Measurements from ENCODE around the gene MED12.

Gene MED12

DNA sequence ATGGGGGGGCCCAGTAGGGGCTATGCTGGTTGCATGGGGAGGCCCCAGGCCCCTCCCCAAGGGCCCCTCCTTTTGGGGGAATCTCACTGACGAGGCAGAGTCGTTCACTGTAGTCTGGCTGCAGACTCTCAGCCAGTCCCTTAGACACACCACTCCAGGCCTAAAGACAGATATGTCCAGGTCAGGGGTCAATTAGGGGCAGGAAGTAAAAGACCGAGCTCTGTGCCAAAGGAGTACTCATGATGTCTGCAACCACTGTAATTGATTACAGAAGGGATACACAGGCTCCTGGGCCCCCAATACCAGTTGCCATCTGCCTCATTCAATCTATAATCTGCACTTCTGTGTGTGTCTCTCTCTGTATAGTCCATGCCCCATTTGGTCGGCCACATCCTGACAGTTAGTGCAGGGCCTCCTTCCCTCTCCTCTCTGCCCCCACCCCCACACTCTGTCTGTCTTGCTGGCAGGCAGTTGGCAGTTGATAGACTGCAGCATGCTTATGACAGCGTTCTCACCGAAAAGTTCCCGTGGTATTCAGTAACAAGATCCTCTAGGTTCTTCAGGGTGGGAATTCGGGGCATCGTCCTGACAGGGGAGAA is 10.5 kb upstream of the MED12 start:
- DNase-seq, result no peak

GRCh38 chrX:71109051-71109450 is 9.3 kb upstream of the MED12 start:
- no peak for DNase-seq

DNA sequence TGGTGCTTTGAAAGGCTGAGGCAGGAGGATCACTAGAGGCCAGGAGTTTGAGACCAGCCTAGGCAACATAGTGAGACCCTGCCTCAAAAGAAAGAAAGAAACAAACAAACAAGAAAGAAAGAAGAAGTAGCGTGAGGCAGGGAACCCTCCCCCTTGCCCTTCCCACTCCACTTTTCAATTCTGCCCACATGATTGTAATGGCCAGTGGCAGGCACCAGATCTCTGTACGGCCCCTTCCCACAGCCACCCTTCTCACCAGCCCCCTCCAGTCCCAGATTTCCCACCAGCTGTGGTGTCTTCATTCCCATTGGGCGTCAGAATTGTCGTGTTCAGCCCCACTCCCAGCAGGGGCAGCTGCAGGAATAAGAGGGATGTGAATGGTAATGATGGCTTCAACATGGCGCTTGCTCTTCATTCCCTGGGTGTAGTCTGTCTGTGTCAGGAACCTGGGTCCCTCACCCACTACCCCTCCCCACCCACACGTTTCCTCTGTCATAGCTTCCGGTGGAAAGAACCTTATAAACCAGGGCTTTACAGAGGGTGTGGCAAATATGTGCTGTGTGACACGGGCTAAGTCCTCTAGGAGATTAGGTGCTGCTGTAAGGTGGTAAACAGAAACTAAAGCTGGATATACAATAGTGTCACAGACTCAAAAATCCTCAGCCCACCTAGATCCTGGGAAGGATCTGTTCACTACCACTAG is 7.1 kb upstream of the MED12 start, which contains the start of gene IL2RG:
Gene IL2RG, minus strand, starts transcription at position 437 of the 703 bp plus-strand sequence. Its CDS starts 38 bp downstream, at position 399.
- DNase-seq, result no peak

DNA sequence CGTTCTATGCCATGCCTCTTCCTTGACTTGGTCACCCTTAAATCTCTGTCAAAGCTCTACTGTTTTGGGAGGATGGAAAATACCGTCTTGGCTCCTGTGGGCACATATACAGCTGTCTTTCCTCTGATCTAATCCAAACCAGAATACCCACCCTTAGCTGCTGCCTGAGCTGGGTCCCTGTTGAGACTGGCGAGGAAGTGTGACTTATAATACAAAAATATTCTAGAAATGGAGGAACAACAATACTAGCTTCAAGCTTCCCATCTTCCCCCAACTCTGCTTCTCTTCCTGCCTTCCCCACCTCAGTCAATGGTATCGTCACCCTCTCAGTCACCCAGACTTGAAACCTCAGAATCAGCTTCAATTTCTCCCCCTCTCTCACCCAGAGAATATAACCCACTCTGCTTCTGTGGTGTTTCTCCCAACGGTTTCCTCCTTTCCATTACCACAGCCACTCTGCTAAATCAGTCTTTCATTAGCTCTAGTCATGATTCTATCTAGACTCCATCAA is 6.4 kb upstream of the MED12 start:
- DNase-seq, result no peak

- DNase-seq, result no peak
These were observed 1.0 kb upstream of the MED12 start for GRCh38 chrX:71117358-71117757.

- no peak for DNase-seq
These were observed 664 bp downstream of the MED12 start for GRCh38 chrX:71118985-71119535.

GRCh38 chrX:71128166-71128833 is 9.9 kb downstream of the MED12 start:
- no peak for DNase-seq

GRCh38 chrX:71128915-71129765 is 10.7 kb downstream of the MED12 start:
- no peak for DNase-seq

DNA sequence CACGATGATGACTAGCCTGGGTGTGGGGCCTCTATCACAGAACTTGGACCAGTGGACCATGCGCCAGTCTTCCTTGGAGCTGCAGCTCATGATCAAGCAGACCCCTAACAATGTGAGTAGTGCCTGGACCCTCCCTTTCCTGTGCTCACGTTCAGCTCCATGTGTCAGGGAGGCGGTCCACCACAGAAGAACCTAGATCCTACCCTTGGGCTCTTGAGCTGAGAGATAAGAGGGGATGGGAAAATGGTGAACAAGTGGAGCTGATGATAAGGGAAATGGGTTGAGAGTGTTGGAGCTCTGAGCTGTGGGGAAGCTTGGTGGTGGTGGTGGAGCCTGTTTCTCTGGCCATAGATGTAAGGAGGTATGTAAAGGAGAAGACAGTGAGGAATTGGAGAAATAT is 13.1 kb downstream of the MED12 start:
- no peak for DNase-seq

GRCh38 chrX:71140440-71140839 is 22.0 kb downstream of the MED12 start:
- no peak for DNase-seq

- DNase-seq, result no peak
These were observed 25.1 kb downstream of the MED12 start for GRCh38 chrX:71143508-71143907.

- no peak for DNase-seq
These were observed 26.3 kb downstream of the MED12 start, which contains the start of gene NLGN3 for GRCh38 chrX:71144651-71145050. Gene NLGN3, plus strand, starts transcription at chrX:71144841. Its CDS starts 2,909 bp downstream, at chrX:71147750.

- no peak for DNase-seq
These were observed 29.3 kb downstream of the MED12 start for GRCh38 chrX:71147496-71148277.

- DNase-seq, result no peak
These were observed 29.9 kb downstream of the MED12 start for GRCh38 chrX:71148278-71148663.

DNA sequence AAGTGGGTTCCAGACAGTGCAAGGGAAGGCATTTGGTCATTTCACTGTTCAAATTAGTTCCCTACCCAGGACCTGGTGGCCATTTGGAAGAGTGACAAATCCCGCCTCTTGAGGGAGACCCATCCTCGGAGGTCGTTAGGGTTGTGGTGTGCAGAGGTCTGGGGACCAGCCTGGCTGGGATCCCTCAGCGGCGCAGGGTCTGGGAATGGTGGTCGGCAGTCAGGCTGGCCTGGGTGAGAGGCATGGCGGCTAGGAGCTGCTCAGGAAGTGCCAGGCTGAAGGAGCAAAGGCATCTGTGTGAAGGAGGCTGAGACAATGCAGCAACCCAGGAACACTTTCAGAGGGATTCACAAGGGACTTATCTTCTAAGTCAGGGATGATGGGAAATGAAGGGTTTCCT is 33.0 kb downstream of the MED12 start:
- DNase-seq, result no peak

GRCh38 chrX:71154196-71154595 is 35.8 kb downstream of the MED12 start:
- DNase-seq, result no peak

DNA sequence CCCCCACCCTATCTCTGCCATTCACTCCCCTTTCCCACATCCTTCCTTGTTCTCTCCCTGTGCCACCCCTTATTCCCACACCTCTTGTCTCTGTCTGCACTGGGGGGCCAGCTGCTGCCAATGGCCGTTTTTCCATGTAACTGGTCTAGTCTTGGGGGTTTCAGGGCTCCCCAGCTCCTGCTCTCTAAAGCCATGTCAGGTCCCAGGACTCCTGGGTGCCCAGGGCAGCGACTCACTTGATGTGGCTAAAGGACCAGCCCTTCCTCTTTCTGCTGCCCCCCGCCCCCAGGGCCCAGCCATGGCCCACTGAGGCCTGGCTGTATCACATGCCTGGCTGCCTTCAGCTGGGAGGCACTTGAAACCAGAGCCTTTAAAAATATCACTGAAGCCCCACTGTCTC is 36.2 kb downstream of the MED12 start:
- DNase-seq, result no peak

- DNase-seq, result no peak
These were observed 40.2 kb downstream of the MED12 start for GRCh38 chrX:71158603-71159002.

DNA sequence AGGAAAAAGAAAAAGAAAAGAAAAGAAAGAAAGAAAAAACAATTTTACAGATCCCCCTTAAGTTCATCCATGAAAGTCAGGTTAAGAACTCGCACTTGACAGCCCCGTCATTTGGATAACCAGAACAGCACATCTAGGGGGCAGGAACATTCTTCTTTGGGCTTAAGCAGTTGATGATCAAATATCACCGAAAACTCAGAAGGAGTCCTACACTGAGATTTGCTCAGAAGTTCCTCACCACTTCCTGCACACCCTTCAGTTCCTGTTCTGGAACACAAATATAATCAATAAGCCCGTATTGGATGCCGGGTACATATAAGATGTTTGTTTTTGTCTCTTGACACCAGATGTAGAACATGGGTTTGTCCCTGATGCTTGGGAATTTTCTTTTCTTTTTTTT is 40.9 kb downstream of the MED12 start:
- DNase-seq, result no peak

- DNase-seq, result no peak
These were observed 42.1 kb downstream of the MED12 start for GRCh38 chrX:71160475-71160874.

DNA sequence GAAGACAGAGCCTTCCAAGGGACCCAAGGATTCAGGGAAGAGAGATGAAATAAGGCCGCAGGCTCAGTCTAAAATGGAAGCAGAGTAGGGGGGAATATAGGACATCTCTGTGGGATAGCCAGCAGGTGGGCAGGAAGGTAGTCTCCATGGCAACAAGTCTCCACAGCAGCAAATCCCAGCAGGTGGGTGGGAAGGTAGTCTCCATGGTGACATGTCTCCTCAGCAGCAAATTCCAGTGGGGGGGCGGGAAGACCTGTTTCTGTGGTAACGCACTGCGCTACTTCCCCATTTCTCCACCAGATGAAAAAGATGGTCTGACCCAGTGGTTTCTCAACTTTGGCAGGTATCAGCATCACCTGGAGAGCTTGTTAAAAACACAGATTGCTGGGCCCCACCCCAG is 44.6 kb downstream of the MED12 start:
- DNase-seq, result peak; percentile 3

DNA sequence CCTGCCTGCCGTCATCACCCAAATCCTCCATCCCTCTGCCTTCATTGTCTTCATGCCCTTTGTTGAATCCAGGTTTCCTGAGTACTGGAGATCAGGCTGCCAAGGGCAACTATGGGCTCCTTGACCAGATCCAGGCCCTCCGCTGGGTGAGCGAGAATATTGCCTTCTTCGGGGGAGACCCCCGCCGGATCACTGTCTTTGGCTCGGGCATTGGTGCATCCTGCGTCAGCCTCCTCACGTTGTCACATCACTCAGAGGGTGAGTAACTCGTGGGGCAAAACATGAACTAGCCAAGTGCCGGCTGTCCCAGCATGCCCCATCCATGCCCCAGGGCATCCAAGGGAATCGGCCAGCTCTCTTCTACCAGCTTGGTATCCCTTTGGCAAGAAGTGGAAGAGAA is 45.7 kb downstream of the MED12 start:
- no peak for DNase-seq
